ENCODE measurements around the gene NXPE3.

The NXPE3 gene

GRCh38 chr3:101784855-101785613 is 6.0 kb downstream of the NXPE3 start:
- DNase-seq (ENCODE audit: low read depth): no peak
- no peak overlapping the region for H3K4me3 ChIP-seq (replicated peaks; ENCODE audit: low read depth, low read length)

GRCh38 chr3:101791778-101792177 is 12.8 kb downstream of the NXPE3 start:
- H3K4me3 ChIP-seq (replicated peaks; ENCODE audit: low read depth, low read length): no peak overlapping the region
- TF ChIP-seq CTCF (IDR thresholded peaks at IDR 0.05; ENCODE audit: low read length, missing control alignments): no peak
- DNase-seq (ENCODE audit: low read depth): no peak

More at GRCh38 chr3:101784855-101785613, 6.0 kb downstream of the NXPE3 start:
- TF ChIP-seq CTCF (IDR thresholded peaks at IDR 0.05; ENCODE audit: low read length, missing control alignments): no peak

GRCh38 chr3:101796077-101796680 is 17.2 kb downstream of the NXPE3 start:
- H3K4me3 ChIP-seq (replicated peaks; ENCODE audit: low read depth, low read length): no peak overlapping the region
- no peak for TF ChIP-seq CTCF (IDR thresholded peaks at IDR 0.05; ENCODE audit: low read length, missing control alignments)
- no peak for DNase-seq (ENCODE audit: low read depth)

GRCh38 chr3:101801174-101801573 is 22.2 kb downstream of the NXPE3 start:
- DNase-seq (ENCODE audit: low read depth): no peak
- TF ChIP-seq CTCF (IDR thresholded peaks at IDR 0.05; ENCODE audit: low read length, missing control alignments): no peak
- H3K4me3 ChIP-seq (replicated peaks; ENCODE audit: low read depth, low read length): no peak overlapping the region

GRCh38 chr3:101802179-101802578 is 23.2 kb downstream of the NXPE3 start:
- no peak for TF ChIP-seq CTCF (IDR thresholded peaks at IDR 0.05; ENCODE audit: low read length, missing control alignments)
- DNase-seq (ENCODE audit: low read depth): no peak
- no peak overlapping the region for H3K4me3 ChIP-seq (replicated peaks; ENCODE audit: low read depth, low read length)

- H3K4me3 ChIP-seq (replicated peaks; ENCODE audit: low read depth, low read length): no peak overlapping the region
- peak; percentile 92 for TF ChIP-seq CTCF (IDR thresholded peaks at IDR 0.05; ENCODE audit: low read length, missing control alignments)
- peak; percentile 86 for DNase-seq (ENCODE audit: low read depth)
Observed at GRCh38 chr3:101803173-101803782, 24.3 kb downstream of the NXPE3 start.
